Measurements from ENCODE around the gene ME1. TPM values are rescaled to one million over a fixed set of nuclear protein-coding genes. Genes with fewer than 3 reads are reported as not detected.

The ME1 gene
- total RNA-seq, 1 experiment from 2014 or later: 40.5 TPM

DNA sequence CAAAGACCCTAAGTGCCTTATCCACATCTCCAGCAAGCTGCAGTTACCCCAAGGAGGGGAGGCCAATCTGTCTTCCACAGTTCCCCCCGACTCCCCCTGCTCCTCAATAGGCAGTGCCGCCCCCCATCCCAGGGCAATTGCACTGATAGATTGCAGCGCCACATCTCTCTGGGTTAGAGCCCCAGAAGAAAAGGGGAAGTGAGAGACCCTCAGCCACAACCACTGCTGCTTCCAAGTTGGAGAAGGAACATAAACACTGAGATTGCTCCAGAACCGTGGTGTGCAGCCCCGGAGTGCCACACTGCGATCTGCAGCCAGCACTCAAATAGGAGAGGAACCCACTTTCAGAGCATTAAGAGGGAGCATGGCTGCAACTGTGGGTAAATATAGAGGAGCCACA lies 136.2 kb downstream of the ME1 start (continued):
- TF ChIP-seq, protein P1, sequence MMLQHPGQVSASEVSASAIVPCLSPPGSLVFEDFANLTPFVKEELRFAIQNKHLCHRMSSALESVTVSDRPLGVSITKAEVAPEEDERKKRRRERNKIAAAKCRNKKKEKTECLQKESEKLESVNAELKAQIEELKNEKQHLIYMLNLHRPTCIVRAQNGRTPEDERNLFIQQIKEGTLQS (IDR thresholded peaks at IDR 0.05): no peak
- TF ChIP-seq, protein P2, sequence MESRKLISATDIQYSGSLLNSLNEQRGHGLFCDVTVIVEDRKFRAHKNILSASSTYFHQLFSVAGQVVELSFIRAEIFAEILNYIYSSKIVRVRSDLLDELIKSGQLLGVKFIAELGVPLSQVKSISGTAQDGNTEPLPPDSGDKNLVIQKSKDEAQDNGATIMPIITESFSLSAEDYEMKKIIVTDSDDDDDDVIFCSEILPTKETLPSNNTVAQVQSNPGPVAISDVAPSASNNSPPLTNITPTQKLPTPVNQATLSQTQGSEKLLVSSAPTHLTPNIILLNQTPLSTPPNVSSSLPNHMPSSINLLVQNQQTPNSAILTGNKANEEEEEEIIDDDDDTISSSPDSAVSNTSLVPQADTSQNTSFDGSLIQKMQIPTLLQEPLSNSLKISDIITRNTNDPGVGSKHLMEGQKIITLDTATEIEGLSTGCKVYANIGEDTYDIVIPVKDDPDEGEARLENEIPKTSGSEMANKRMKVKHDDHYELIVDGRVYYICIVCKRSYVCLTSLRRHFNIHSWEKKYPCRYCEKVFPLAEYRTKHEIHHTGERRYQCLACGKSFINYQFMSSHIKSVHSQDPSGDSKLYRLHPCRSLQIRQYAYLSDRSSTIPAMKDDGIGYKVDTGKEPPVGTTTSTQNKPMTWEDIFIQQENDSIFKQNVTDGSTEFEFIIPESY (IDR thresholded peaks at IDR 0.05; ENCODE audit: extremely low read depth, insufficient replicate concordance, low read length): no peak
- TF ChIP-seq SRF (IDR thresholded peaks at IDR 0.05; ENCODE audit: low read depth): no peak

DNA sequence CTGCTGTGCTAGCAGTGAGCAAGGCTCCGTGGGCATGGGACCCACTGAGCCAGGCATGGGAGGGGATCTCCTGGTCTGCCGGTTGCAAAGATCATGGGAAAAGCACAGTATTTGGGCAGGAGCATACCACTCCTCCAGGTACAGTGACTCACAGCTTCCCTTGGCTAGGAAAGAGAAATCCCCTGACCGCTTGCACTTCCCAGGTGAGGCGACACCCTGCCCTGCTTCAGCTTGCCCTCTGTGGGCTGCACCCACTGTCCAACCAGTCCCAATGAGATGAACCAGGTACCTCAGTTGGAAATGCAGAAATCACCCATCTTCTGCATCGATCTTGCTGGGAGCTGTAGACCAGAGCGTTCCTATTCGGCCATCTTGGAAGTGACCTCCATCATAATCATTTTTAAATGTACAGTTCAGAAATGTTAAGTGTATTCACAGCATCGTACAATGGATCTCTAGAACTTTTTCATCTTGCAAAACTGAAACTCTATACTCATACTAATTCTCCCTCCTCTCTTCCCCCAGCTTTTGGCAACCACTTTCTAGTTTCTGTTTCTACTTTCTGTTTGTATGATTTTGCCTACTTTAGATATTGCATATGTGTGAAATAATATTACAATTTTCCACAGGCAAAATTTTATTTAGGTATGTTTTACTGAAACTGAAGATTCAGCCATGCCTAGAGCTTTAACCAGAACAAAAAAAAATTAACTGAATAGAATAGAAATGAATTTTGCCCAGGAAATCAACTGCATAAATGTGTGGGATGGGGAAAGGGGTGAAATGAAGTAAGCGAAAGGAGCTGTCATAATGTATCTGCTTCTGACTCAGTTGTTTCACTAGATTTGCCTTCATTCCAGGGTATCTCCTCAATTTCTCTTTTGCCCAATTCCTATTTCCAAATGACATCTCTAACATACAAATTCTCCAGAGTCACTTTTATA lies 137.7 kb downstream of the ME1 start:
- BruUV-seq (replicated peaks): no TSS peak
- ChIA-PET RAD21 (ENCODE audit: low non-redundant PET in 1 of 2, low total read pairs in 2 of 2, uncharacterized antibody in 2 of 2, unreplicated experiment in 2 of 2) (no interaction called here), POLR2A (no interaction called here), CTCF (no interaction called here)
- H3K4me3 ChIP-seq (replicated peaks in 1 of 2; ENCODE audit: low read depth in 1 of 2, low read length in 2 of 2): no peak overlapping the region
- H3K9me3 ChIP-seq (ENCODE audit: control insufficient read depth in 1 of 2, insufficient read depth in 1 of 2, low read depth in 1 of 2, low read length in 2 of 2): no peaks in the 10 kb centered on the region
- TF ChIP-seq ZNF274 (IDR thresholded peaks at IDR 0.05; ENCODE audit: low read depth, low read length): no peak
- TF ChIP-seq, protein P3, sequence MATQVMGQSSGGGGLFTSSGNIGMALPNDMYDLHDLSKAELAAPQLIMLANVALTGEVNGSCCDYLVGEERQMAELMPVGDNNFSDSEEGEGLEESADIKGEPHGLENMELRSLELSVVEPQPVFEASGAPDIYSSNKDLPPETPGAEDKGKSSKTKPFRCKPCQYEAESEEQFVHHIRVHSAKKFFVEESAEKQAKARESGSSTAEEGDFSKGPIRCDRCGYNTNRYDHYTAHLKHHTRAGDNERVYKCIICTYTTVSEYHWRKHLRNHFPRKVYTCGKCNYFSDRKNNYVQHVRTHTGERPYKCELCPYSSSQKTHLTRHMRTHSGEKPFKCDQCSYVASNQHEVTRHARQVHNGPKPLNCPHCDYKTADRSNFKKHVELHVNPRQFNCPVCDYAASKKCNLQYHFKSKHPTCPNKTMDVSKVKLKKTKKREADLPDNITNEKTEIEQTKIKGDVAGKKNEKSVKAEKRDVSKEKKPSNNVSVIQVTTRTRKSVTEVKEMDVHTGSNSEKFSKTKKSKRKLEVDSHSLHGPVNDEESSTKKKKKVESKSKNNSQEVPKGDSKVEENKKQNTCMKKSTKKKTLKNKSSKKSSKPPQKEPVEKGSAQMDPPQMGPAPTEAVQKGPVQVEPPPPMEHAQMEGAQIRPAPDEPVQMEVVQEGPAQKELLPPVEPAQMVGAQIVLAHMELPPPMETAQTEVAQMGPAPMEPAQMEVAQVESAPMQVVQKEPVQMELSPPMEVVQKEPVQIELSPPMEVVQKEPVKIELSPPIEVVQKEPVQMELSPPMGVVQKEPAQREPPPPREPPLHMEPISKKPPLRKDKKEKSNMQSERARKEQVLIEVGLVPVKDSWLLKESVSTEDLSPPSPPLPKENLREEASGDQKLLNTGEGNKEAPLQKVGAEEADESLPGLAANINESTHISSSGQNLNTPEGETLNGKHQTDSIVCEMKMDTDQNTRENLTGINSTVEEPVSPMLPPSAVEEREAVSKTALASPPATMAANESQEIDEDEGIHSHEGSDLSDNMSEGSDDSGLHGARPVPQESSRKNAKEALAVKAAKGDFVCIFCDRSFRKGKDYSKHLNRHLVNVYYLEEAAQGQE (IDR thresholded peaks at IDR 0.05; ENCODE audit: low read depth): no peak
- TF ChIP-seq EZH2phosphoT487 (IDR thresholded peaks at IDR 0.05; ENCODE audit: borderline replicate concordance): no peak
- TF ChIP-seq, protein P4, sequence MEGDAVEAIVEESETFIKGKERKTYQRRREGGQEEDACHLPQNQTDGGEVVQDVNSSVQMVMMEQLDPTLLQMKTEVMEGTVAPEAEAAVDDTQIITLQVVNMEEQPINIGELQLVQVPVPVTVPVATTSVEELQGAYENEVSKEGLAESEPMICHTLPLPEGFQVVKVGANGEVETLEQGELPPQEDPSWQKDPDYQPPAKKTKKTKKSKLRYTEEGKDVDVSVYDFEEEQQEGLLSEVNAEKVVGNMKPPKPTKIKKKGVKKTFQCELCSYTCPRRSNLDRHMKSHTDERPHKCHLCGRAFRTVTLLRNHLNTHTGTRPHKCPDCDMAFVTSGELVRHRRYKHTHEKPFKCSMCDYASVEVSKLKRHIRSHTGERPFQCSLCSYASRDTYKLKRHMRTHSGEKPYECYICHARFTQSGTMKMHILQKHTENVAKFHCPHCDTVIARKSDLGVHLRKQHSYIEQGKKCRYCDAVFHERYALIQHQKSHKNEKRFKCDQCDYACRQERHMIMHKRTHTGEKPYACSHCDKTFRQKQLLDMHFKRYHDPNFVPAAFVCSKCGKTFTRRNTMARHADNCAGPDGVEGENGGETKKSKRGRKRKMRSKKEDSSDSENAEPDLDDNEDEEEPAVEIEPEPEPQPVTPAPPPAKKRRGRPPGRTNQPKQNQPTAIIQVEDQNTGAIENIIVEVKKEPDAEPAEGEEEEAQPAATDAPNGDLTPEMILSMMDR (IDR thresholded peaks at IDR 0.05 in 2 of 3, conservative IDR thresholded peaks at IDR 0.05 in 1 of 3; ENCODE audit: borderline replicate concordance in 1 of 3, insufficient read depth in 1 of 3, low read depth in 2 of 3, low read length in 2 of 3): no peak
- no peak for TF ChIP-seq EZH2 (IDR thresholded peaks at IDR 0.05)
- no peak for TF ChIP-seq POLR2AphosphoS5 (IDR thresholded peaks at IDR 0.05; ENCODE audit: low read depth, low read length)
- no peak for TF ChIP-seq FOSL1 (IDR thresholded peaks at IDR 0.05; ENCODE audit: low read depth)
- no peak for TF ChIP-seq SIN3A (IDR thresholded peaks at IDR 0.05; ENCODE audit: low read depth)
- no peak for TF ChIP-seq SP1 (IDR thresholded peaks at IDR 0.05; ENCODE audit: low read depth)
- TF ChIP-seq, protein P2 (IDR thresholded peaks at IDR 0.05; ENCODE audit: extremely low read depth, insufficient replicate concordance, low read length): no peak
- H3K9ac ChIP-seq (ENCODE audit: low read length): no peak overlapping the region
- H3K36me3 ChIP-seq (ENCODE audit: control insufficient read depth in 1 of 2, insufficient read depth in 2 of 2, low read length in 2 of 2): no peaks in the 10 kb centered on the region
- DNase-seq (ENCODE audit: low read depth, low spot score) (no peak), ATAC-seq (no peak)
- no peaks in the 10 kb centered on the region for H3K27me3 ChIP-seq (ENCODE audit: insufficient read depth, low read length)
- no peak overlapping the region for H3K27ac ChIP-seq (ENCODE audit: low read depth, low read length)
- intact Hi-C loops (cut with micrococcal nuclease): no loop called here
- H3K9me2 ChIP-seq (ENCODE audit: insufficient read depth): no peaks in the 10 kb centered on the region
- no peak overlapping the region for H2AFZ ChIP-seq (ENCODE audit: low read depth, low read length, poor library complexity, severe bottlenecking)
- H3K79me2 ChIP-seq (ENCODE audit: insufficient read depth, low read length): no peaks in the 10 kb centered on the region
- no peaks in the 10 kb centered on the region for H4K20me1 ChIP-seq (ENCODE audit: insufficient read depth)
- H3K4me1 ChIP-seq (ENCODE audit: control insufficient read depth in 1 of 2, insufficient read depth in 2 of 2, low read length in 2 of 2): no peaks in the 10 kb centered on the region
- no peak overlapping the region for H3K4me2 ChIP-seq (ENCODE audit: low read length)
